ENCODE data around the gene BPIFB3.

Gene BPIFB3, protein sequence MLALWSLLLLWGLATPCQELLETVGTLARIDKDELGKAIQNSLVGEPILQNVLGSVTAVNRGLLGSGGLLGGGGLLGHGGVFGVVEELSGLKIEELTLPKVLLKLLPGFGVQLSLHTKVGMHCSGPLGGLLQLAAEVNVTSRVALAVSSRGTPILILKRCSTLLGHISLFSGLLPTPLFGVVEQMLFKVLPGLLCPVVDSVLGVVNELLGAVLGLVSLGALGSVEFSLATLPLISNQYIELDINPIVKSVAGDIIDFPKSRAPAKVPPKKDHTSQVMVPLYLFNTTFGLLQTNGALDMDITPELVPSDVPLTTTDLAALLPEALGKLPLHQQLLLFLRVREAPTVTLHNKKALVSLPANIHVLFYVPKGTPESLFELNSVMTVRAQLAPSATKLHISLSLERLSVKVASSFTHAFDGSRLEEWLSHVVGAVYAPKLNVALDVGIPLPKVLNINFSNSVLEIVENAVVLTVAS

DNA sequence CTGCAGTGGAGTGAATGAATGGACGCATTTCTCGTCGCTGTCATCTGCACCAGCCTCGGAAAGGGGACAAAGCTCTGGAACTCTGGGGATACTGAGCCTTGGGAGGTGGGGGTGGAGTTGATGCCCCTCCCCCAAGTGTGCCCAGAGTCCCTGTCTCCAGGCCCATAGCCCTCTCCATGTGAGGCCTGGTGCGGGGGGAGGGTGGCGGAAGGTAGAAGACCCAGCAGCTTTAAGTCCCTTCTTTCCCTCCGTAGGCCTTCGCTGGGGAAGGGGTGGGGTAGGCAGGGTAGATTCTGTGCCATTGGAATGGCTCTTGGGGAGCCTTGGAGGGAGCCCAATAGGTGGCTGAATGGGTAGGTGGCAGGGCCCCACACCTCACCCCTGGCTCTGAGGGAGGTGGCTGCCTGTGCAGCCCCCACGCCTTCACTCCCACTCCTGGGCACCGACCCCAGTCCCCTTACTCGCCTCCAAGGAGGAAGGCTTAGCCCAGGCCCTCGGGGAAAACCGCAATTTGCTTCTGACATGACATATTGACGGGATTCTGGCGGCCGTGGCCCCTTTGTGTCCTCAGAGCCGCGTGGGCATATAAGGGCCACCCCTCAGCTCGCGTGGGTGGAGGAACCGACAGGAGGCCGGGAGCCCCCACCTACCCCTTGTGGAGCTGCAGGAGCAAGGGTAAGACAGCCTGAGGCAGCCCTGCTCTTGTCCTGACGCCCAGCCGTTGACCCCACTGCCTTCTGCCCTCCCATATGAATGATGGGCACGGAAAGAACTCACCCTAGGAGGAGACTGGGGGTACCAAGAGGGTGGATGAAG lies at the start of gene BPIFB3:
Gene BPIFB3 (plus strand): TSS at position 613 of the 816 bp plus-strand sequence. CDS start 1,533 bp downstream, outside the sequence.
- DNase-seq (ENCODE audit: low read depth): no peak

- DNase-seq (ENCODE audit: low read depth): no peak
Measured at GRCh38 chr20:33004141-33004751, 49.5 kb upstream of the BPIFB3 start, which contains the start of gene SUN5. SUN5 (minus strand) TSS chr20:33004433; CDS start chr20:33004340, 93 bp downstream.

DNA sequence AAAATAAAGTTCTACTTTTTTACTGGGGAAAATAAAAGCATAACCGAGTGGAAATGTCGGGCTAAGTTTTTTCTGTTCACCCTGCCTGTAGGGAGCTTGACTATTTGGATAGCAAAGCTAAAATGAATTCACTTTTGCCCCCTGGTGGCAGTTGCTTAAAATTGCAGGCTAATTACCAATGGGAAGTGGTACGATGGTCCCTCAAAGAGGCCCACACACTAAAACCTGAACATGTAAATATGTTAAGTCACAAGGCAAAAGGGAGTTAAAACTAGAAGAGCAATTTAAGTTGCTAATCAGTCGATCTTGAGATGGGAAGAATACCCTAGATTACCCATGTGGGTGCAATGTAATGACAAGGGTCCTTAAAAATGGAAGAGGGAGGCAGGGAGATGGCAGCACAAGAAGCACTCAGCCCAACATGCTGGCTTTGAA lies 48.6 kb upstream of the BPIFB3 start:
- no peak for DNase-seq (ENCODE audit: low read depth)

DNA sequence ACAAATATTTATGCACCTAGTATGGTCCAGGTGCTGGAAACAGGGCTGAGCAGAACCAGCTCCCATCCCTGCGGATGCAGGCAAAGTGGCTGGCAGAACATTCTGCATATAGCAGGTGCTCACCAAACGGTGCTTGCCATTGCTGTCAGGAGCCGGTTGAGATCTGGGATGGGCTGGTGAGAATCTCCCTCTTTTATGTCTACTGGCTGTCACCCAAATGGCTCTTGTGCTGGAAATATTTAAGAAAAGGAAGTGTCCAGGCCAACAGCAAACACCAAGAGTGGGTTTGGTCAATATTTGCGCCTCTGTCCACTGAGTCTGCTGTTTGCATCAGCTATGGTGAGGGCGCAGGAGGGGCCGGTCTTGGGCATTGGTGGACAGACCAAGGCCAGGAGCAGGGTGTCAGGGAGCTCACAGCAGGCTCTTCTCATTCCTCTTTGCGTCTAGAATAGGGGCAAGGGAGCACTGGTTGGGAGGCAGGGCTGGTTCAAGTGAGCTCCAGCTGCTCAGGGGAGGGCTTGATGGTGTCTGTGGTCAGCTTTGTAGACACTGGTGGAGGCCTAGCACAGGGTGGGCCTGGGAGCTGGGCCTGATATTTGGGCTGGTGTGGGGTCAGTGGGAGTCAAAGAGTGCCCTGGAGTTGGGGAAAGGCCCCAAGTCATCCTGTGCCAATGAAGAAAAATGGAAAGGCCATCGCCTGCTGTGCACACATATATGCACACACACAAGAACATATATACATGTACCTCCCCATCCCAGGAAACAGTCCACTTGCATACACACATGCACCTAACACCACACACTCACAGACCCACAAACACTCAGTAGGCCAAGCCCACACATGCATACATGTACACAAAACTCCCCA lies 47.6 kb upstream of the BPIFB3 start:
- no peak for DNase-seq (ENCODE audit: low read depth)

DNA sequence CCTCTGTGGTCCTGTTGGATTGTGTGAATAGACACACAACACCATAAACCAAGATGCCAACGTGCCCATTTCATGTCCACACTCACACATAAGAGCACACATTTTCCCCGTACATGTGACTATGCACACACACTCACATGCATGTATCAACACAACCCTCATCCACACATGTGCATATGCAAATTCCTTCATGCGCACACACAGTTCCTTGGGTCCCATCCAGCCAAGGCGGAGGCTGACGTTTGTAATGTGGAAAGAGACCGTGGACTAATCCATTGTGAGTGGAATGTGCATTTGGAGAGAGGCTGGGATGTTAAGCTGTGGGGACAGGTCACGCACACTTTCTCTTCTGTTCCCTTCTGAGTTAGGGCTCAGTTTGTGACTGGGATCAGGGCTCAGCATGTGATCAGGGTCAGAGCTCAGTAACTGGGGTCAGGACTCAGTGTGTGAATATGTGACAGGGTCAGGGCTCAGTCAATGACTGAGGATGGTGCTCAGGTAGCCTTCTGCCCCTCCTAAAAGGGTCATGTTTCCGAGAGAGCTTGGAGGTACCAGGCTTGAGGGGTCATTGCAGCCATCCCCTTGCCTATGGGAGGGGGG lies 46.8 kb upstream of the BPIFB3 start:
- DNase-seq (ENCODE audit: low read depth): no peak

GRCh38 chr20:33007376-33008335 lies 46.0 kb upstream of the BPIFB3 start, which contains the start of gene BPIFB2:
BPIFB2 (plus strand) TSS chr20:33007704; CDS start chr20:33008575, 871 bp downstream.
- no peak for DNase-seq (ENCODE audit: low read depth)

DNA sequence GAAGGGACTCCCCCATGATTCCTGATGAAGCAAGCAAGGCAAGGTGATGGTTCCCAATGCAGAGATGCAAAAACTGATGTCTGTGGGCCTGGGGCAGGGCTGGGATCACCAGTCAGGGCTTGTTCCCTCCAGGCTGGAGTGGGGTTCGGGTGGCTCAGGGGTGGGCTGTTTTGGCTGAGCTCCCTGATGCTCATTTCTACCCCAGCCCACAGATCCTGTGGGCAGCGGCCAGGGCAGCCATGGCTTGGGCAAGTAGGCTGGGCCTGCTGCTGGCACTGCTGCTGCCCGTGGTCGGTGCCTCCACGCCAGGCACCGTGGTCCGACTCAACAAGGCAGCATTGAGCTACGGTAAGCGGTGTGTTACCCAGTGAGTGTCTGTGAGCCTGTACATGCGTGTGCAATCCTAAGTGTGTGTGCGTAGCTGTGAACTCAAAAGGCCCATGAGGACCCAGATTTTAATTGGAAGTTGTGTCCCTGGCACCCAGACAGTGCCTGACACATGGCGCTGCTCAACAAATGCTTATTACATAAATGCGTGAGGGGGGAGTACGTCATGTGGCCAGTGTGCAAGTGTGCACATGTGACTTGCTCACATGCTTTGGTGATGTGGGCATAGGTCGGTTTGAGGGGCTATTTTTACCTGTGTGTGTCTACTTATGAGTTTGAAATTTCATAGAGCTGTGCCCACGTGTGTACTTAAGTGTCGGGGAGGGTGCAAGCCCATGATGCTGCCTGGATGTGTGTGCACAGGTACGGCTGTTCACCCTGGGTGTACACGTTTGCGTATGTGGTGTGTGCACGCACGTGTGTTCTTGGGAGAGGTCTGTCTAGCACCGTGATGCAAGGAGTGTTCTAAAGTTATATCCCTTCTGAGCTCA lies 45.1 kb upstream of the BPIFB3 start:
- DNase-seq (ENCODE audit: low read depth): no peak

GRCh38 chr20:33009214-33010132 lies 44.2 kb upstream of the BPIFB3 start:
- DNase-seq (ENCODE audit: low read depth): no peak

GRCh38 chr20:33010133-33010504 lies 43.6 kb upstream of the BPIFB3 start:
- no peak for DNase-seq (ENCODE audit: low read depth)

DNA sequence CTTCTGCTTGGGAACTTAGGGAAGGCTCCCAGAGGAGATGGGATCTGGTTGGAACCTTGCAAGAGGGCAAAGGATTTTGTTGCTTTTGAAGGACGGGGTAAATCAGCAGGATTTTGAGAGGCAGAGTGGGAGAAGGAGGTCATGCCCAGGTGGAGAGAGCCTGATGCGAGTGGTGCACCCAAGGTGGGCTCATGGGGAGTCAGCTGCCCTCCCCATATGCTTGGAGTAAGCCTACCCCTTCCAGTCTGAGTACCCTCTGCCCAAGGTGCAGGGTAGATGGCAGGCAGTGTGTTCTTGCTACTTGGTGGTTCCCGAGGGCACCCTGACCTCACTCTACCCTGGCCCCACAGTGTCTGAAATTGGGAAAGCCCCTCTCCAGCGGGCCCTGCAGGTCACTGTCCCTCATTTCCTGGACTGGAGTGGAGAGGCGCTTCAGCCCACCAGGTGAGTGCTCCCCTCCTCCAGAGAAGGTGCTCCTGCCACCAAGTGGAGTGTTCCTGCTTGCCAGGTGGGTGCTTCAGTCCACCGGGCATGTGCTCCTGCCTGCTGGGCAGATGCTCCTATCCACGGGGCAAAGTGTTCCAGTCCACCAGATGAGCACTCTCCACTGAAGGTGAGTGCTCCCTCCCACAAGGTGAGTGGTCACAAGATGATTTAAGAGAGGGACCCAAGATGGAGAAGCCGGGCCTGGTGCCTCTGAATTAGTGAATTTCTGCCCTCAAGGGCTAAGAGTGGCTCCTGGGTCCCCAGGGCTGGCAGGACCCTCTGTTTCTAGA lies 42.8 kb upstream of the BPIFB3 start:
- no peak for DNase-seq (ENCODE audit: low read depth)

- DNase-seq (ENCODE audit: low read depth): no peak
Measured at GRCh38 chr20:33012327-33013189, 41.1 kb upstream of the BPIFB3 start.

DNA sequence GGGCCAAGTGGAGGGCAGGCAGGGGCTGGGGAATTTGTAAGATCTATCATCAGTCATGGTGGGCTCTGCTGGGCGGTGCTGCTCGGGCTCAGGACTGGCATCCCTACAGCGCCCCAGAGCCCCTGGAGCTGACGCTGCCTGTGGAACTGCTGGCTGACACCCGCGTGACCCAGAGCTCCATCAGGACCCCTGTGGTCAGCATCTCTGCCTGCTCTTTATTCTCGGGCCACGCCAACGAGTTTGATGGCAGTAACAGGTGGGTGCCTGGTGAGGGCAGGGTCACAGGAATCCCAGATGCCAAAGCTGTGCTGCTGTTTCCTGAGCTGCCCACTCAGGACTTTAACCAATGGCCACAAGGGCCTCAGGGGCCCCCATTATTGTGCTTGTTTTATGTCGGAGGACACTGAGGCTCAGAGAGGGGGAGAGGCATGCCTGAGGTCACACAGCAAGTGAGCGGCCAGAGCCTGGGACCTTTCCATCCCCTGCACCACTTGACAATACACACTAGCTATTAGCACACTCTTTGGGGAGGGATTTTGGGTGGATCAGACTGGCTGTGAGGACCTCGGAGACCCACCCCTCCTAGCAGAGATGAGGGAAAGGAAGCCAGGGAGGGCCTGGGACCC lies 39.9 kb upstream of the BPIFB3 start:
- DNase-seq (ENCODE audit: low read depth): no peak

- DNase-seq (ENCODE audit: low read depth): no peak
Measured at GRCh38 chr20:33014336-33015113, 39.2 kb upstream of the BPIFB3 start.

DNA sequence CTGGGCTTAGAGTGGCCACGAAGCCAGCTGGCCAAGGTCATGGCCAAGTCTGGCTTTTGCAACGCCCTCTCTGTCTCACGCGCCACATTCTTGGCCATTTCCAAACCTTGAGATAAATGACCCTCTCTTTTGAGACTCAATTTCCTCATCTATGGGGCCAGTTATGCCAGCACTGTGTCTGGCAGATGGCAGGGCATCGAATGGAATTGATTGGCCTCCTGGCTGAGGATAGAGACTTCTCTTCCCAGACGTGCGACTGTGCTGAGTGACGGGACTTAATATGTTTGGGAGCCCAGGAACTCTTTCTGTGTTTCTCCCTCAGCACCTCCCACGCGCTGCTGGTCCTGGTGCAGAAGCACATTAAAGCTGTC lies 38.6 kb upstream of the BPIFB3 start:
- no peak for DNase-seq (ENCODE audit: low read depth)
